Kidney (tissue), 14 donors: ENCODE data around the gene CARD9. TPM values are rescaled to one million over a fixed set of nuclear protein-coding genes. Genes with fewer than 3 reads are reported as not detected.
A peak's percentile ranks its signal among the peaks of the same experiment; 100 is the strongest.

ENCODE experiments used
- DNase-seq, 5 donors: peaks; one replicate each; pipeline ENCODE4 v3.0.0-alpha.2; 2013 to 2020
- FAIRE-seq: peaks from 2 replicates; lab custom pipeline; 2012; peaks lifted over from hg19 to GRCh38; lab: Jason Lieb, UNC
- H3K27ac ChIP-seq, 2 donors: one replicate each; pipeline ENCODE4 v1.7.0; 2013; ENCODE audit warnings: low read depth in 2 of 2, low read length in 2 of 2, inconsistent platforms in 1 of 2
- H3K27me3 ChIP-seq: one replicate; pipeline ENCODE4 v1.7.1; 2013; ENCODE audit warnings: low read length, inconsistent platforms; ENCODE audit not compliant: control insufficient read depth, insufficient read depth
- H3K36me3 ChIP-seq, 3 donors: one replicate each; pipeline versions ENCODE4 v1.7.0 to v1.7.1; 2013; ENCODE audit warnings: low read length in 3 of 3, control low read depth in 1 of 3, inconsistent platforms in 1 of 3; ENCODE audit not compliant: insufficient read depth in 3 of 3, control insufficient read depth in 2 of 3
- H3K4me1 ChIP-seq, 3 donors: one replicate each; pipeline versions ENCODE4 v1.7.0 to v1.7.1; 2013; ENCODE audit warnings: low read length in 3 of 3, inconsistent platforms in 1 of 3, low read depth in 1 of 3; ENCODE audit not compliant: control insufficient read depth in 2 of 3, insufficient read depth in 2 of 3
- H3K4me3 ChIP-seq, 3 donors: one replicate each; pipeline versions ENCODE4 v1.7.0 to v1.8.1; 2013; ENCODE audit warnings: low read length in 3 of 3, control low read depth in 1 of 3, inconsistent platforms in 1 of 3
- H3K9ac ChIP-seq, 3 donors: one replicate each; pipeline versions ENCODE4 v1.7.0 to v1.7.1; 2013; ENCODE audit warnings: low read length in 3 of 3, control low read depth in 1 of 3, inconsistent platforms in 1 of 3
- H3K9me3 ChIP-seq, 3 donors: one replicate each; pipeline versions ENCODE4 v1.7.0 to v1.7.1; 2013; ENCODE audit warnings: low read length in 3 of 3, control low read depth in 1 of 3, inconsistent platforms in 1 of 3; ENCODE audit not compliant: control insufficient read depth in 2 of 3, insufficient read depth in 1 of 3
- intact Hi-C: fragments of 100-400 bp; cut with DNase I; formaldehyde crosslinking; loops from one replicate; pipeline ENCODE4 v1.11.1; 2022
- polyA plus RNA-seq: library from polyadenylated mRNA; stranded (reverse); fragments of 350-450 nt; fragmentation: Illumina TruSeq; extraction: RNeasy Lipid Tissue Mini Kit (QIAGEN cat#74804); gene quantifications from one replicate; pipeline ENCODE4 v1.2.3, GENCODE V29; 2014; ENCODE audit warnings: low read depth, low replicate concordance; ENCODE audit not compliant: insufficient read depth
- total RNA-seq: library from RNA; stranded (reverse); fragmentation: NEBNext Ultra II Directional; extraction: Animal tissue kit (Norgen Biotek cat#: 25700); gene quantifications from one replicate; pipeline ENCODE4 v1.2.1, GENCODE V29; 2021
- TF ChIP-seq, protein P1 (sequence below): IDR thresholded peaks from 3 replicates; pipeline ENCODE4 v1.5.1; 2012; ENCODE audit warnings: mild to moderate bottlenecking, moderate library complexity, borderline replicate concordance; ENCODE audit not compliant: insufficient read depth; ENCODE audit errors: extremely low read depth
- donor health status: control.
- donor health status: control.
- donor health status: control.
- donor health status: control.
- donor health status: control.
- donor health status: DM: yes; HTN: yes; CAD: no.
- donor health status: Normal renal cell carcinoma (clear cell type).

The CARD9 gene
- total and polyA plus RNA-seq, 2 donors from 2014 or later: 1.5 to 7.0 TPM

DNA sequence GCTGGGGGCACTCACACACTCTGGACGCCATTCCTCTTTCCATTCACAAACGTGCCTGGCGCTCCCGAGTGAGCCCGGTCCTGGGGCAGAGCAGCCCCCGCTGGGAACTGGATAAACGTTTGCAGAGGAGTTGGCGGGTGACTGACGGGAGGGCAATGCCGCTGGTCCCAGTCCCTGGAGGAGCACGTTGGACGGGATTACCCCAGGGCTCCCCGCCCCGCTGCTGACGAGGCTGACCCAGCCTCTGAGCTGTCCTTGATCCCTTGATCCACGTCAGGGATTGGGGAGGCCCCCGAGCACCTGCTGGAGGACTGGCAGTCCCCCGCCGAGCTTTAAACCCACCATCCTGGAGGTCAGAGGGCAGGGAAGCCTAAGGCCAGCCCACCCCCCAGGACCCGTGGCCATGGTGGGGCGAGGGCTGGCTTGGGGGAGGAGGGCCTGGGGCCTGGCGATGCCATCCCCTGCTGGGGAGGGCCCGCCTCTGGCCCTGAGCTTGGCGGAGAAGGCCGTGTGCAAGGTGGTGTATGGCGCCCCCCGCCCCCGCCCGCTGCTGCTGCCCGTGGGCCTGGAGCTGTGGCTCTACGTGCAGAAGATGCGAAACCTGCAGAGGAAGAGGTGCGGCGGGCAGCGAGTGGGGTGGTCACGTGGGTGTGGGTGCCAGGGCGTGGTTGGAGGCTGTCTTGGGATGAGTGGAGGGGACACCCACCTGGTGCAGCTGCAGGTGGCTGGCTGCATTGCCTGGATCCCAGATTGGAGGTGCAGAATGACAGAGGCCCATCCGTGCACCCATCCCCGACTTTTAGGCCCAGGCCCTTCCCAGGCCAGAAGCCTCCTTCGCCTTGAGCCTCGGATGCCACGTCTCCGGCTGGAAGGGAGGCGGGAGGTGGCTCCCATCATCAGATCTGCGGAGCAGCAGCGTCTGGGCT is 41.6 kb downstream of the CARD9 start:
- Histone ChIP-seq H3K27me3 (no peaks in the 10 kb centered on the region), H3K36me3 (no peaks in the 10 kb centered on the region), H3K9me3 (no peaks in the 10 kb centered on the region), H3K27ac (no peak overlapping the region), H3K9ac (no peak overlapping the region), H3K4me3 (no peak overlapping the region), H3K4me1 (peaks cover 0 to 9% (median 0%) of the 10 kb centered on the region in 3 donors)
- FAIRE-seq: no peak
- intact Hi-C loops: no loop called here
- TF ChIP-seq, protein P1, sequence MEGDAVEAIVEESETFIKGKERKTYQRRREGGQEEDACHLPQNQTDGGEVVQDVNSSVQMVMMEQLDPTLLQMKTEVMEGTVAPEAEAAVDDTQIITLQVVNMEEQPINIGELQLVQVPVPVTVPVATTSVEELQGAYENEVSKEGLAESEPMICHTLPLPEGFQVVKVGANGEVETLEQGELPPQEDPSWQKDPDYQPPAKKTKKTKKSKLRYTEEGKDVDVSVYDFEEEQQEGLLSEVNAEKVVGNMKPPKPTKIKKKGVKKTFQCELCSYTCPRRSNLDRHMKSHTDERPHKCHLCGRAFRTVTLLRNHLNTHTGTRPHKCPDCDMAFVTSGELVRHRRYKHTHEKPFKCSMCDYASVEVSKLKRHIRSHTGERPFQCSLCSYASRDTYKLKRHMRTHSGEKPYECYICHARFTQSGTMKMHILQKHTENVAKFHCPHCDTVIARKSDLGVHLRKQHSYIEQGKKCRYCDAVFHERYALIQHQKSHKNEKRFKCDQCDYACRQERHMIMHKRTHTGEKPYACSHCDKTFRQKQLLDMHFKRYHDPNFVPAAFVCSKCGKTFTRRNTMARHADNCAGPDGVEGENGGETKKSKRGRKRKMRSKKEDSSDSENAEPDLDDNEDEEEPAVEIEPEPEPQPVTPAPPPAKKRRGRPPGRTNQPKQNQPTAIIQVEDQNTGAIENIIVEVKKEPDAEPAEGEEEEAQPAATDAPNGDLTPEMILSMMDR: no peak
- DNase-seq: peak in 1 of 5 donors; percentile 70

DNA sequence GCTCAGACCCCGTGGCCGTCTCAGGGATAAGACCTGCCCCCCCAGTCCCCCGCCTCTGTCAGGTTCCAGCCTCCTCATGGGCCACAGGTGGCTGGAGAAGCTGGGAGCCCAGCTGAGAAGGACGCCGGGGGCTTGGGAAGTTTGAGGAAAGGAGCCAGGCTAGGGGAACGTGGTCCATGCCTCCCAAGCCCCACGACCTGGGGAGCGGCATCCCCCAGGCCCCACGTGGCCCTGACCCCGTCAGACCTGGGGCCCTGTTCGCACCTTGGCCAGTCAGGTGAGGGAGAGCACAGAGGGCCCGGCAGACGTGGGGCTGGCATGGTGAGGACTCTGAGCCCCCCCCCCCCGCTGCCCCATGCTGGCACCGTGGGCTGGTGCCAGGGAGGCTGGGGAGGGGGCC is 42.4 kb downstream of the CARD9 start:
- no peaks in the 10 kb centered on the region for H3K9me3 ChIP-seq
- TF ChIP-seq, protein P1: no peak
- H3K36me3 ChIP-seq: no peaks in the 10 kb centered on the region
- H3K4me1 ChIP-seq: peaks cover 0 to 13% (median 0%) of the 10 kb centered on the region in 3 donors
- H3K9ac ChIP-seq: no peak overlapping the region
- intact Hi-C loops: no loop called here
- peak in 1 of 5 donors; percentile 66 for DNase-seq
- H3K4me3 ChIP-seq: no peak overlapping the region
- H3K27ac ChIP-seq: no peak overlapping the region
- no peaks in the 10 kb centered on the region for H3K27me3 ChIP-seq
- no peak for FAIRE-seq

DNA sequence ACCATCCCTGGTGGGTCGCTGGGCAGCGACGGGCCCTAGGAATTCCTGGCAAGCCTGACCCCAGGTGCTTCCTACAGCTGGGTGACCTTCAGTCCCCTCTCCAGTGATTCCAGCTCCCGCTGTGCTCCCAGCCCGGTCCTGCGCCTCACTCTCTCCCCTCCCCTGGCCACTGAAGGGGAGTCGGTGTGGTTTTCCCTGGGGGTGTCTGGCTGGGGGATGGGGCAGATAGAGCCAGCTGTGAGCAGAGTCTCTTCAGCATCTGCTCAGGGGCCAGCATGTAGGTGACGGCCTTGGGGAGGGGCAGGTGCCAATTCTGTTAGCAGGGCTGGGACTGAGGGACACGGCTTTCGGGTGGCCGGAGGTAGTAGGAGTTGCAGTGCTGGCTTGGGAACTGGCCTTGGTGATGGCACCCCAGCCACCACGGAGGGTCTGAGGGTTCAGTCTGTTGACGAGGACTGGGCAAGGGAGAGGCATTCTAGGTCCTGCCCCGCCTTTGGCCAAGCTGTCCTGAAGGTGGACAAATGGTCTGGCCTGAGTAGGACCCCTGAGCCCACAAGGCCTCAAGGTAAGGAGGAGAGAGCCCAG is 43.0 kb downstream of the CARD9 start:
- peak in 1 of 5 donors; percentile 68 for DNase-seq
- intact Hi-C loops: no loop called here
- Histone ChIP-seq H3K4me3 (no peak overlapping the region), H3K4me1 (peaks cover 0 to 13% (median 0%) of the 10 kb centered on the region in 3 donors), H3K27ac (no peak overlapping the region), H3K9me3 (no peaks in the 10 kb centered on the region), H3K9ac (no peak overlapping the region), H3K36me3 (no peaks in the 10 kb centered on the region), H3K27me3 (no peaks in the 10 kb centered on the region)
- TF ChIP-seq, protein P1: no peak
- no peak for FAIRE-seq
